HepG2 (cell line): ENCODE measurements around the gene LSM5. TPM values are rescaled to one million over a fixed set of nuclear protein-coding genes. Genes with fewer than 3 reads are reported as not detected.

Experiments used
- ATAC-seq: fragments of 200-7000 bp; cut with Tn5 transposase; 3 replicates; pipeline ENCODE4 v1.9.1; 2020; ENCODE audit warnings: mild to moderate bottlenecking, moderate library complexity
- BruUV-seq: library from RNA; stranded (reverse); fragments of 400-500 nt; replicated peaks from 2 replicates; lab custom pipeline; 2021; lab: Mats Ljungman, UMichigan
- CTCF ChIA-PET: fragments of 300-600 bp; formaldehyde crosslinking; extraction: SDS; loops from one replicate; lab custom pipeline; 2021; ENCODE audit warnings: low total read pairs, inconsistent platforms, low intra/inter-chr PET ratio; lab: Yijun Ruan, JAX
- POLR2A ChIA-PET: fragments of 350-600 bp; sonication (Branson Sonifier 250); formaldehyde crosslinking; loops from one replicate; lab custom pipeline; 2020; ENCODE audit warnings: antibody characterized with exemption, inconsistent platforms; lab: Yijun Ruan, JAX
- DNase-seq: peaks from one replicate; pipeline ENCODE4 v3.0.0-alpha.2; 2015; ENCODE audit warnings: low spot score
- FAIRE-seq: peaks from 3 replicates; lab custom pipeline; 2011; peaks lifted over from hg19 to GRCh38; lab: Jason Lieb, UNC
- H2AFZ ChIP-seq: one replicate; pipeline ENCODE4 v1.6.1; 2011; ENCODE audit warnings: low read length, inconsistent platforms
- H3K27ac ChIP-seq: fragments of 300-600 bp; 3 replicates; pipeline ENCODE4 v1.8.0; 2011; ENCODE audit warnings: mixed run types, mild to moderate bottlenecking, mixed read lengths, low read length, inconsistent platforms; ENCODE audit not compliant: insufficient read depth; ENCODE audit errors: extremely low read length
- H3K27me3 ChIP-seq, 2 experiments: fragments of 200-600 bp in 1 of 2; 2 replicates in 1 of 2; 3 replicates in 1 of 2; pipeline versions ENCODE4 v1.6.0 to v1.8.0; 2011; ENCODE audit warnings: low read length in 2 of 2, mild to moderate bottlenecking in 2 of 2, moderate library complexity in 2 of 2, inconsistent platforms in 1 of 2; ENCODE audit not compliant: insufficient read depth in 2 of 2, control insufficient read depth in 1 of 2
- H3K36me3 ChIP-seq, 2 experiments: fragments of 200-600 bp in 1 of 2; replicated peaks in 1 of 2; 2 replicates in 1 of 2; 3 replicates in 1 of 2; pipeline versions ENCODE4 v1.5.1 to v1.8.0; 2011; ENCODE audit warnings: low read length in 2 of 2, inconsistent platforms in 1 of 2; ENCODE audit not compliant: insufficient read depth in 2 of 2, control insufficient read depth in 1 of 2
- H3K4me1 ChIP-seq: 2 replicates; pipeline ENCODE4 v1.5.1; 2012; ENCODE audit warnings: low read length, inconsistent platforms; ENCODE audit not compliant: insufficient read depth
- H3K4me2 ChIP-seq: 2 replicates; pipeline ENCODE4 v1.6.0; 2011; ENCODE audit warnings: low read depth, low read length, inconsistent platforms
- H3K4me3 ChIP-seq, 3 experiments: fragments of 200-600 bp in 1 of 3; sonication (generic), shearing (Covaris generic) in 1 of 3; replicated peaks in 1 of 3; 2 replicates each; pipeline ENCODE4 v1.5.1; 2011 to 2016; ENCODE audit warnings: low read length in 3 of 3, inconsistent platforms in 2 of 3, low read depth in 2 of 3, mild to moderate bottlenecking in 2 of 3, control low read depth in 1 of 3, mixed read lengths in 1 of 3; ENCODE audit not compliant: insufficient read depth in 1 of 3
- H3K79me2 ChIP-seq: one replicate; pipeline ENCODE4 v1.6.1; 2011; ENCODE audit warnings: low read length, inconsistent platforms; ENCODE audit not compliant: insufficient read depth
- H3K9ac ChIP-seq: 2 replicates; pipeline ENCODE4 v1.6.0; 2011; ENCODE audit warnings: mild to moderate bottlenecking, low read depth, low read length, inconsistent platforms; ENCODE audit not compliant: insufficient read depth
- H3K9me3 ChIP-seq: 2 replicates; pipeline ENCODE4 v1.5.1; 2012; ENCODE audit warnings: mild to moderate bottlenecking, low read length
- H4K20me1 ChIP-seq: 2 replicates; pipeline ENCODE4 v1.6.0; 2011; ENCODE audit warnings: inconsistent platforms, mild to moderate bottlenecking, low read length, moderate library complexity; ENCODE audit not compliant: insufficient read depth
- ATF1 ChIP-seq: IDR thresholded peaks from 2 replicates; pipeline ENCODE4 v1.6.1; 2016; ENCODE audit warnings: mild to moderate bottlenecking, control low read depth
- CENPT ChIP-seq: sonication (generic); formaldehyde crosslinking; IDR thresholded peaks from 2 replicates; pipeline ENCODE4 v1.8.0; 2022; ENCODE audit warnings: low read depth, mild to moderate bottlenecking, moderate library complexity, missing genetic modification reagents
- HMGA1 ChIP-seq: sonication (generic); formaldehyde crosslinking; conservative IDR thresholded peaks from 2 replicates; pipeline ENCODE4 v1.4.0; 2020; ENCODE audit warnings: missing genetic modification reagents
- RFXANK ChIP-seq: IDR thresholded peaks from 2 replicates; pipeline ENCODE4 v1.6.1; 2016
- SSRP1 ChIP-seq: IDR thresholded peaks from 2 replicates; pipeline ENCODE4 v1.6.1; 2016; ENCODE audit warnings: control low read depth
- ZHX1 ChIP-seq: sonication (generic); formaldehyde crosslinking; IDR thresholded peaks from 2 replicates; pipeline ENCODE4 v1.8.1; 2022; ENCODE audit warnings: low read depth, mild to moderate bottlenecking, missing genetic modification reagents
- ZNF280B ChIP-seq: sonication (generic); formaldehyde crosslinking; IDR thresholded peaks from 2 replicates; pipeline ENCODE4 v1.5.0; 2020; ENCODE audit warnings: missing genetic modification reagents, mild to moderate bottlenecking, borderline replicate concordance
- ZNF30 ChIP-seq: sonication (generic); formaldehyde crosslinking; IDR thresholded peaks from 2 replicates; pipeline ENCODE4 v1.5.0; 2020; ENCODE audit warnings: mild to moderate bottlenecking, missing genetic modification reagents
- ZNF337 ChIP-seq: sonication (generic); formaldehyde crosslinking; IDR thresholded peaks from 2 replicates; pipeline ENCODE4 v1.5.1; 2020; ENCODE audit warnings: missing genetic modification reagents, low read depth, mild to moderate bottlenecking, borderline replicate concordance
- ZNF33A ChIP-seq: sonication (generic); formaldehyde crosslinking; IDR thresholded peaks from 2 replicates; pipeline ENCODE4 v1.5.1; 2020; ENCODE audit warnings: missing genetic modification reagents, mild to moderate bottlenecking, moderate library complexity, borderline replicate concordance
- ZNF362 ChIP-seq: sonication (generic); formaldehyde crosslinking; IDR thresholded peaks from 2 replicates; pipeline ENCODE4 v1.4.0; 2020; ENCODE audit warnings: missing genetic modification reagents, mild to moderate bottlenecking, borderline replicate concordance
- ZSCAN29 ChIP-seq: sonication (generic); formaldehyde crosslinking; conservative IDR thresholded peaks from 2 replicates; pipeline ENCODE4 v1.4.0; 2020; ENCODE audit warnings: mild to moderate bottlenecking, missing genetic modification reagents
- WGBS: methylation state at CpG from one replicate; pipeline ENCODE4 v1.1.6; 2017; ENCODE audit warnings: low lambda C conversion rate; 5-methylcytosine and 5-hydroxymethylcytosine counted together
- in situ Hi-C: cut with HindIII; loops from 2 replicates; pipeline ENCODE4 v1.10.0; 2017; ENCODE audit warnings: low pct_unique_long_range_greater_than_20kb; ENCODE audit not compliant: extremely low pct_ligation_motif_present
- intact Hi-C: fragments of 100-400 bp; cut with micrococcal nuclease; formaldehyde crosslinking; loops from one replicate; pipeline ENCODE4 v1.10.0; 2022; ENCODE audit not compliant: unreplicated experiment
- polyA plus RNA-seq, 8 experiments: library from polyadenylated mRNA; depleted of rRNA in 3 of 8; stranded (reverse) in 7 of 8; unstranded in 1 of 8; fragments of >200 nt; fragmentation: Illumina TruSeq in 4 of 8; extraction: Trizol in 4 of 8; gene quantifications; 2 replicates each; pipeline versions ENCODE4 v1.2.1 to v1.2.3, GENCODE V29; 2011 to 2016; ENCODE audit warnings: low read depth in 4 of 8, missing spikeins in 1 of 8, mixed read lengths in 1 of 8; ENCODE audit not compliant: insufficient read depth in 1 of 8
- total RNA-seq, 5 experiments: library from RNA; depleted of rRNA; stranded (reverse); fragments of >200 nt; fragmentation: Illumina TruSeq; extraction: Trizol; gene quantifications; 2 replicates each; pipeline ENCODE4 v1.2.3, GENCODE V29; 2016; ENCODE audit warnings: low read depth in 1 of 5
- TF ChIP-seq, protein P1 (sequence below): IDR thresholded peaks from 2 replicates; pipeline ENCODE4 v1.6.1; 2016; ENCODE audit warnings: low read depth, missing genetic modification reagents, missing compliant biosample characterization

Gene LSM5
- total and polyA plus RNA-seq, 2 of the 13 experiments (the other 11 are each of a cell fraction or from before 2014, with no cell fraction given), result 30.3 to 183 TPM

DNA sequence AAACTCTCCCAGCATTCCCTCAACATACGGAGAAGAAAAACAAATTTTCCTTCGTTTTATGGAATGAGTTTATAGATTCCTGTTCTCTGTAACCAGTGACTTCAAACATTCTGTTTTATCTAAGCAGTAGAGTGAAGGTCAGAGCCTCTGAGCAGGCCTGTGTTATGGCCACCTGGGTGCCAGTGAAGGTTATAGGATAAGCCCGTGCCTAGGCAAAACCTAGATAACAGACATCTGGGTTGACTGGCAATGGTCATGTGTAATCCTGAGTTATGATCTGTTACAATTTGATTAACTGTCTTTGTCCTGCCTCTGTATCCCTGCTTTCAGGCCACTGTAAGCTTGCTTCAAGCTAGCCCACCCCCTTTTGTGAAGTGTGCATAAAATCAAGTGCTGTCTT is 8.3 kb downstream of the LSM5 start (continued):
- TF ChIP-seq ZHX1 (CRISPR knock-in tag) (no peak), ZNF362 (CRISPR knock-in tag) (no peak), ZNF337 (CRISPR knock-in tag) (no peak), CENPT (CRISPR knock-in tag) (no peak), ZSCAN29 (no peak)

GRCh38 chr7:32481176-32481575 is 9.0 kb downstream of the LSM5 start:
- Histone ChIP-seq H3K27ac (no peak overlapping the region), H3K9ac (no peak overlapping the region), H3K27me3 (no peaks in the 10 kb centered on the region), H3K36me3 (peaks cover 0 to 2% of the 10 kb centered on the region in 2 experiments; a peak in 2 of 5 replicates), H3K4me3 (no peak overlapping the region), H2AFZ (no peak overlapping the region), H3K4me1 (no peaks in the 10 kb centered on the region), H3K9me3 (no peaks in the 10 kb centered on the region), H3K79me2 (no peaks in the 10 kb centered on the region), H3K4me2 (no peak overlapping the region), H4K20me1 (no peaks in the 10 kb centered on the region)
- WGBS, result 86% methylated on average over 1 of the region's 1 CpG
- FAIRE-seq, result no peak
- intact Hi-C loops, result no loop called here
- ChIA-PET CTCF (interaction anchor here (3.3 kb wide), 1 partner anchor 271 kb away, joined by 37 read pairs; no protein-coding TSS in a partner anchor), POLR2A (no interaction called here)
- no peak for DNase-seq
- no TSS peak for BruUV-seq
- no peak for ATAC-seq
- in situ Hi-C loops, result loop anchor here (10.0 kb wide), 1 partner anchor 736 kb away; no protein-coding TSS in a partner anchor
- TF ChIP-seq ATF1 (CRISPR knock-in tag), result no peak
- no peak for TF ChIP-seq HMGA1 (CRISPR knock-in tag)
- no peak for TF ChIP-seq ZNF280B
- TF ChIP-seq, protein P1, sequence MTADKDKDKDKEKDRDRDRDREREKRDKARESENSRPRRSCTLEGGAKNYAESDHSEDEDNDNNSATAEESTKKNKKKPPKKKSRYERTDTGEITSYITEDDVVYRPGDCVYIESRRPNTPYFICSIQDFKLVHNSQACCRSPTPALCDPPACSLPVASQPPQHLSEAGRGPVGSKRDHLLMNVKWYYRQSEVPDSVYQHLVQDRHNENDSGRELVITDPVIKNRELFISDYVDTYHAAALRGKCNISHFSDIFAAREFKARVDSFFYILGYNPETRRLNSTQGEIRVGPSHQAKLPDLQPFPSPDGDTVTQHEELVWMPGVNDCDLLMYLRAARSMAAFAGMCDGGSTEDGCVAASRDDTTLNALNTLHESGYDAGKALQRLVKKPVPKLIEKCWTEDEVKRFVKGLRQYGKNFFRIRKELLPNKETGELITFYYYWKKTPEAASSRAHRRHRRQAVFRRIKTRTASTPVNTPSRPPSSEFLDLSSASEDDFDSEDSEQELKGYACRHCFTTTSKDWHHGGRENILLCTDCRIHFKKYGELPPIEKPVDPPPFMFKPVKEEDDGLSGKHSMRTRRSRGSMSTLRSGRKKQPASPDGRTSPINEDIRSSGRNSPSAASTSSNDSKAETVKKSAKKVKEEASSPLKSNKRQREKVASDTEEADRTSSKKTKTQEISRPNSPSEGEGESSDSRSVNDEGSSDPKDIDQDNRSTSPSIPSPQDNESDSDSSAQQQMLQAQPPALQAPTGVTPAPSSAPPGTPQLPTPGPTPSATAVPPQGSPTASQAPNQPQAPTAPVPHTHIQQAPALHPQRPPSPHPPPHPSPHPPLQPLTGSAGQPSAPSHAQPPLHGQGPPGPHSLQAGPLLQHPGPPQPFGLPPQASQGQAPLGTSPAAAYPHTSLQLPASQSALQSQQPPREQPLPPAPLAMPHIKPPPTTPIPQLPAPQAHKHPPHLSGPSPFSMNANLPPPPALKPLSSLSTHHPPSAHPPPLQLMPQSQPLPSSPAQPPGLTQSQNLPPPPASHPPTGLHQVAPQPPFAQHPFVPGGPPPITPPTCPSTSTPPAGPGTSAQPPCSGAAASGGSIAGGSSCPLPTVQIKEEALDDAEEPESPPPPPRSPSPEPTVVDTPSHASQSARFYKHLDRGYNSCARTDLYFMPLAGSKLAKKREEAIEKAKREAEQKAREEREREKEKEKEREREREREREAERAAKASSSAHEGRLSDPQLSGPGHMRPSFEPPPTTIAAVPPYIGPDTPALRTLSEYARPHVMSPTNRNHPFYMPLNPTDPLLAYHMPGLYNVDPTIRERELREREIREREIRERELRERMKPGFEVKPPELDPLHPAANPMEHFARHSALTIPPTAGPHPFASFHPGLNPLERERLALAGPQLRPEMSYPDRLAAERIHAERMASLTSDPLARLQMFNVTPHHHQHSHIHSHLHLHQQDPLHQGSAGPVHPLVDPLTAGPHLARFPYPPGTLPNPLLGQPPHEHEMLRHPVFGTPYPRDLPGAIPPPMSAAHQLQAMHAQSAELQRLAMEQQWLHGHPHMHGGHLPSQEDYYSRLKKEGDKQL (CRISPR knock-in tag), result no peak
- TF ChIP-seq ZNF30 (CRISPR knock-in tag), result no peak
- TF ChIP-seq RFXANK (CRISPR knock-in tag), result no peak
- TF ChIP-seq ZNF33A (CRISPR knock-in tag), result no peak
- TF ChIP-seq SSRP1 (CRISPR knock-in tag), result no peak
